ENCODE results near the gene TMEM61. TPM values are rescaled to one million over a fixed set of nuclear protein-coding genes. Genes with fewer than 3 reads are reported as not detected.

The TMEM61 gene
- total RNA-seq, 6 experiments from 2014 or later, result 0.20 to 0.31 TPM; not detected in 4

DNA sequence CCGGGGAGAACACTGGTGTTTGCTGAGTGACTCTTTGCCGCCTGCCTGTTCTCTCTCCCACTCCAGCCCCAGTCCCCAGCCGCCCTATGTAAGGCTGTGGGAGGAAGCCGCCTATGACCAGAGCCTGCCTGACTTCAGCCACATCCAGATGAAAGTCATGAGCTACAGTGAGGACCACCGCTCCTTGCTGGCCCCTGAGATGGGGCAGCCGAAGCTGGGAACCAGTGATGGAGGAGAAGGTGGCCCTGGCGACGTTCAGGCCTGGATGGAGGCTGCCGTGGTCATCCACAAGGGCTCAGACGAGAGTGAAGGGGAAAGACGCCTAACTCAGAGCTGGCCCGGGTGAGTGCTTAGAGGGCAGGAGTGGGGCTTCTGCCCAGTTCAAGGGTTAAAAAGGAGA is 26.5 kb downstream of the TMEM61 start:
- Histone ChIP-seq H3K27me3 (no peaks in the 10 kb centered on the region), H3K36me3 (no peaks in the 10 kb centered on the region), H3K4me1 (no peaks in the 10 kb centered on the region), H3K4me3 (no peak overlapping the region), H3K9me3 (no peaks in the 10 kb centered on the region), H3K27ac (no peak overlapping the region)
- no peak for ATAC-seq
- no peak for DNase-seq
- TF ChIP-seq, protein P1, sequence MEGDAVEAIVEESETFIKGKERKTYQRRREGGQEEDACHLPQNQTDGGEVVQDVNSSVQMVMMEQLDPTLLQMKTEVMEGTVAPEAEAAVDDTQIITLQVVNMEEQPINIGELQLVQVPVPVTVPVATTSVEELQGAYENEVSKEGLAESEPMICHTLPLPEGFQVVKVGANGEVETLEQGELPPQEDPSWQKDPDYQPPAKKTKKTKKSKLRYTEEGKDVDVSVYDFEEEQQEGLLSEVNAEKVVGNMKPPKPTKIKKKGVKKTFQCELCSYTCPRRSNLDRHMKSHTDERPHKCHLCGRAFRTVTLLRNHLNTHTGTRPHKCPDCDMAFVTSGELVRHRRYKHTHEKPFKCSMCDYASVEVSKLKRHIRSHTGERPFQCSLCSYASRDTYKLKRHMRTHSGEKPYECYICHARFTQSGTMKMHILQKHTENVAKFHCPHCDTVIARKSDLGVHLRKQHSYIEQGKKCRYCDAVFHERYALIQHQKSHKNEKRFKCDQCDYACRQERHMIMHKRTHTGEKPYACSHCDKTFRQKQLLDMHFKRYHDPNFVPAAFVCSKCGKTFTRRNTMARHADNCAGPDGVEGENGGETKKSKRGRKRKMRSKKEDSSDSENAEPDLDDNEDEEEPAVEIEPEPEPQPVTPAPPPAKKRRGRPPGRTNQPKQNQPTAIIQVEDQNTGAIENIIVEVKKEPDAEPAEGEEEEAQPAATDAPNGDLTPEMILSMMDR (IDR thresholded peaks at IDR 0.05), result no peak
- no peak for TF ChIP-seq POLR2A (IDR thresholded peaks at IDR 0.05)
- WGBS (ENCODE audit: insufficient coverage, low coverage, low lambda C conversion rate, missing lambda C conversion rate), result 87% methylated on average over 10 of the region's 12 CpGs
- intact Hi-C loops (cut with DNase I), result loop anchor here in 1 of 2 donors (10.0 kb wide), 1 partner anchor 492 kb away; no protein-coding TSS in a partner anchor

DNA sequence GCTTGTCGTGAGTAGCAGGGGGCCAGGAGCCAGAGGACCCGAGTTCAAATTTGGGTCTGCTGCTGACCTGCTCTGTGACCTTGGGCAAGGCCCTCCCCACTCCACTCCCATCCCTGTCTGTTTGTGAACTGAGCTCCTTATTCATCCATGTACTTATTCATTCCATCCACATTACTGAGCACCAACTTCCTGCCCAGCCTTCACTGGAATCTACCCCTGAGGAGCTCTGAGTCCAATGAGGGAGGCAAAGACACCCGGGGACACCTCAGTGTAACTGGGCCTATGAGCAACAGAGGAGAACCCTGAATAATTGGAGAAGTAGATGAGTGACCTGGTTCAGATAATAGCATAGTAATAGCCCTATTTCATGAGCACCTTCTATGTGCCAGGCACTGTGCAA is 27.2 kb downstream of the TMEM61 start:
- no peak for ATAC-seq
- Histone ChIP-seq H3K4me3 (no peak overlapping the region), H3K9me3 (no peaks in the 10 kb centered on the region), H3K4me1 (no peaks in the 10 kb centered on the region), H3K27ac (no peak overlapping the region), H3K27me3 (no peaks in the 10 kb centered on the region), H3K36me3 (no peaks in the 10 kb centered on the region)
- DNase-seq, result no peak
- intact Hi-C loops (cut with DNase I), result loop anchor here in 1 of 2 donors (10.0 kb wide), 1 partner anchor 493 kb away; no protein-coding TSS in a partner anchor
- 100% methylated on average over 1 of the region's 3 CpGs for WGBS (ENCODE audit: insufficient coverage, low coverage, low lambda C conversion rate, missing lambda C conversion rate)
- TF ChIP-seq POLR2A (IDR thresholded peaks at IDR 0.05), result no peak
- TF ChIP-seq, protein P1 (IDR thresholded peaks at IDR 0.05), result no peak

DNA sequence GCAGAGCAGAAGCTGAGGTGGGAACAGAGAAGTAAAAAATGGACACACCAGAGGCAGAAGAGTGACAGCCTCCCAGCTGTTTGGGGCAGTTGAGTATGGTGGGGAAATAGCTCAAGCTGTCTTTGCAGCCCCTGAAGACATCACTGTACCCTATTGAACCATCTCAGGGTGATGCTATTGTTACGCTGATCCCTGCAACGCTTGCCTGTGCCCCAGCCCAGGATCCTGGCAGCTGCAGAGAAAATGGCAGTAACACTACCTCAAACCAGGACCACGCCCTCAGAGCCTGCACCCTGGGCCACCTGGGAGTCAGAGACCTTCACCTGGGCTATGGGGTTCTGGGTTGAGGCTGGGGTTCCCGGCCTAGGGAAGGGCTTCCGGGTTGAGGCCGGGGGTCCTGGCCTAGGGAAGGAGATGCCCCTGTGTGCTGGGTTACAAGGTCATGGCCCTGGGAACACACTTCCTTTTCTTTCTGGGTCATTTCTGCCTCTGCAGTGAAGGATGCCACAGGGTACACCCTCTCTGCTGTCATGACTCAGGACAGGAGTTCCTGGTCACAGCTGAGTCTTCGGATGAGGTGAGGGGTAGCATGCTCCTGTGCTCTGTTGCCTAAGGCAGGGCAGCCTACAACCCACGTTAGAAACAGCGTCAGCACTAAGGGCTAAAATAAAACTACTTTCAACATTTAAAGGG is 29.9 kb downstream of the TMEM61 start:
- WGBS (ENCODE audit: insufficient coverage, low coverage, low lambda C conversion rate, missing lambda C conversion rate), result 79% methylated on average over 4 of the region's 9 CpGs
- Histone ChIP-seq H3K27me3 (no peaks in the 10 kb centered on the region), H3K4me3 (no peak overlapping the region), H3K9me3 (no peaks in the 10 kb centered on the region), H3K4me1 (no peaks in the 10 kb centered on the region), H3K36me3 (no peaks in the 10 kb centered on the region), H3K27ac (no peak overlapping the region)
- TF ChIP-seq POLR2A (IDR thresholded peaks at IDR 0.05), result no peak
- TF ChIP-seq, protein P1 (IDR thresholded peaks at IDR 0.05), result no peak
- intact Hi-C loops (cut with DNase I), result no loop called here
- DNase-seq (peak in 1 of 3 donors; percentile 9), ATAC-seq (no peak)

DNA sequence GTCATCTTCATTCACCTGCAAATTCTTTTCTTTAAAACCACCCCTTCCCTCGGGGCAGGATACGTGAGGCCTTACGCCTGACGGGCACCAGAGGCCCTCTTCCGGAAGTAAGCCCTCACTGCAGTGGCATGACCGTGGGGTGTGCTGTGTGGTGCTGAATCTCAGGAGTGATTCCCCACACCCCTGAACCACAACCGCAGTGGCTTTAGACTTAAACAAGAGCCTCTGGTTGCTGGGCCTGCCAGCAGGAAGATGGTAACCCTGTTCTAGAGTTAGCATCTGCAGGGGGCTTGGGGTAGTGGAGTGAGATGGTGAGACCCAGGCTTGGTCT is 30.4 kb downstream of the TMEM61 start:
- Histone ChIP-seq H3K4me1 (no peaks in the 10 kb centered on the region), H3K27me3 (no peaks in the 10 kb centered on the region), H3K9me3 (no peaks in the 10 kb centered on the region), H3K4me3 (no peak overlapping the region), H3K36me3 (no peaks in the 10 kb centered on the region), H3K27ac (no peak overlapping the region)
- DNase-seq, result peak in 1 of 3 donors; percentile 31
- TF ChIP-seq, protein P1 (IDR thresholded peaks at IDR 0.05), result no peak
- TF ChIP-seq POLR2A (IDR thresholded peaks at IDR 0.05), result no peak
- no peak for ATAC-seq
- WGBS (ENCODE audit: insufficient coverage, low coverage, low lambda C conversion rate, missing lambda C conversion rate), result 76% methylated on average over 4 of the region's 7 CpGs
- intact Hi-C loops (cut with DNase I), result no loop called here

Measured in right lobe of liver (tissue), 6 donors.